DMS53 treated with DMSO at 0.1 percent for 48 hours (cell line): Measurements from ENCODE around the gene EPHB6.

Experiments used
- DNase-seq: peaks from one replicate; lab custom pipeline; 2025; ENCODE audit not compliant: unreplicated experiment; lab: John Stamatoyannopoulos, UW

The EPHB6 gene

DNA sequence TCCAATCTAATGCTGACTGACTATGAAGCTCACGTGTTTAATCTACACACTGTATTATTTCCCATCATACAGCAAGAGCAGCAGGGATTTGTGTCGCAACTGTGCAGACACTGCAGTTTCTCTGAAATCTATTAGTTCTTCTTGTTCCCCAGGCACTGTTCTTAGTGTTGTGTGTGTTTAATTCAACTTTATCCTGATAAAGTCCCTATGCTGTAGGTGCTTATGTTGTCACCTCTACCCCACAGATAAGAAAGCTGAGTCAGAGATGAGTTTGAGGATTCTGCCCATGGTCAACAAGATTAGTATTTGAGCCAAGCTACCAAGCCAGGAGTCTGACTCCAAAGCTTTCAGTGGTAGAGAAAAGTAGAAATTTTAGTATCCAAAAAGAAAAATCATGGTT is 22.5 kb upstream of the EPHB6 start:
- DNase-seq: no peak

DNA sequence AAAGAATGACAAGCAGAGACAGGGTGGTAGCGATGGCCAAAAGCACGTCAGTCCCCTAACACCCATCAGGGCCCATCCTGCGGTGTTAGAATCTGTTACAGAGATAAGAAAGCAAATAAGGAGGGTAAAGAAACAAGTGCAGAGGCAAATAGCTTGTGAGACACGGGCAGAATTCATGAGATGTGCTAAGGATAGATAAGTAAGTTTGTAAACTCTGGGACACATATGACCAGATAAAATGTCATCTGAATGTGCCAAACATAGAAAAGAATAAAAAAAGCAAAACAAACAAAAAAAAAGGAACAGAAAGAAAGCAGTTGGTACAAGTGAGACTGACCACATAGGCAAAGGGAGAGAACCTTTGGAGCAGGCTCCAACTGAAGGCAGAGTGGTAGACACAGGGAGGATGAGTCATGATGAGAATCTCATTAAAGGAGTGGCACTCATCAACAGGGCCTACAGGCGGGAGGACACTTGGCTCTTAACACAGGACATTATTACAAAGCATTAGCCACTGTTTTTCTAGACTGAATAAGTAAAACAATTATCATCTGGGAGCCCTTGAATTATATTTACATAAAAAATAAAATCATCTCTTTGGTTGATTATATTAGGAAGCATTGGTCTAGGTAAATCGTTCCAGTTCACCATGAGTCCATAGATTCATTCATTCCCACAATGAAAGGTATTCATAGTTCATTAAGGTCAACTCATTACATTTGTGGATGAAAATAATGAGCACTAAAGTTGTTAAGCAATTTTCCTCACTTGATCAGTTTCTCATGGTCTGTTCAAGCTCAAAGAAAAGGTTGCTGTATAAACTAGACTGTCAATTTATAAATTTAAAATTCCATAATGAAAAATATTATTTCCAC is 21.5 kb upstream of the EPHB6 start:
- no peak for DNase-seq

DNA sequence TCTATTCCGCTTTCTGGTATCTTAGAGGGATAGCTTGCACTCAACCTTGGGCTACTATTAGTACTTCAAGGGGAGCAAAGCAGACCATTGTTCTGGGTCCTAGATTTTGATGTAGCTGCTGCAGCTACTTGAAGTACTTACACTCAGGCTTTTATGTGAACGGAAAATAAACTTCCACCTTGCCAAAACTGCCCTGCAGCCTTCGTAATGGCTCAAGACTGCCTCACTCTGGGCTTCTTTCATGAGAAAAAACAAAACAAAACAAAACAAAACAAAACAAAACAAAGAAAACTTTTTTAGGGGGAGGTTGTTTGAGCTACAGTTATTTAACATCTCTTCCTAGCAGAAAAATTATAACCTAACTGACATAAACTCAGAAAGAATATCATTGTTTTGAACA is 19.4 kb upstream of the EPHB6 start:
- DNase-seq: no peak

DNA sequence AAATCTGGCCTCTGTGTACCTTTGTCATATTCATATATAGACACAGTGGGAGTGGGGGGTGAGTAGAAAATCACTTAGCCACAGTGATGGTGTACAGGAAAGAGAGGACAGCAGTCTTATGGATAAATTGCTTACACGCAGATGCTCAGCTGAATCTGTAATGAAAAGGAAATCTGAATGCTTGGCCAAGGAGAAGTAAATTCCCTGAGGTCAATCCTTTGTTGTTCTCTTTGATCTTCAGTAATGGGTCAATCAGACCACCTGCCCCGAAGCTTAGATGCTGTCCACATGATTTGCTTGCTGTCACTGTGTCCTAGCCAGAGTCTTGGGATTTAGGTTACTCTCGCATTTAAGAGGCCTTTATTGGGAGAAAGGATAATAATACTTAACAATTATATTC is 18.4 kb upstream of the EPHB6 start:
- no peak for DNase-seq

DNA sequence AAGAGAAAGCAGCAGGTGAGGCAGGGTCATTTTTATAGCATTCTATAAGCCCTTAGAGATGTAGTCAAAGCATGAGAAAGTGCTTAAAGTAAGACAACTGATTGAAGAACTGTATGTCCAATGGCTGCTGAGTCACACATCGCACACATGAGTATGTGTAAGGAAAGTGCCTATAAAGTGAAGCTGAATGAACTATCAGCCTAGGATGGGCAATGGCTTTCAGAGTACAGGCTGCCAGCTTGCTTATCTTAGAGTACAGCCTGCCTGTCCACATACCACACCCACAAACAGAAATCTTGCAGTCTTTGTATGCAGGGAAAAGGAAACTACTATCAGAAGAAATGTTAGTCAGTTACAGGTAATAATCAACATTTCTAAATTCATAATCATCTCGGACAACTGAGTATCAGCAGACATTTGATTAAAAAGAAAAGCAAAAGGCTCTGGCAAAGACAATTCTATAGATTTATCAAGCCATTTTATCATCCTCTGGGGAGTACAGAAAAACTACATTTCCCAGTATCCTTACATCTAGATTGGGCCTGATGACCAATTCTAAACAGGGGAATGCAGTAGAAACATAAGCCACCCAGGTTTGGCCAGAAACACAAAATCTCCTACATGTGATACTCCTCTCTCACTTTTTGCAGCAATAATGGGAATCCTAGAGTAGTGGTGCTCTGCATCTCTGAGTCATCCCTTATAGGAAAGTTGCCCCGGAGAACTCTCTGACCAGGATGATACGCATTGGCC is 16.2 kb upstream of the EPHB6 start:
- DNase-seq: no peak

DNA sequence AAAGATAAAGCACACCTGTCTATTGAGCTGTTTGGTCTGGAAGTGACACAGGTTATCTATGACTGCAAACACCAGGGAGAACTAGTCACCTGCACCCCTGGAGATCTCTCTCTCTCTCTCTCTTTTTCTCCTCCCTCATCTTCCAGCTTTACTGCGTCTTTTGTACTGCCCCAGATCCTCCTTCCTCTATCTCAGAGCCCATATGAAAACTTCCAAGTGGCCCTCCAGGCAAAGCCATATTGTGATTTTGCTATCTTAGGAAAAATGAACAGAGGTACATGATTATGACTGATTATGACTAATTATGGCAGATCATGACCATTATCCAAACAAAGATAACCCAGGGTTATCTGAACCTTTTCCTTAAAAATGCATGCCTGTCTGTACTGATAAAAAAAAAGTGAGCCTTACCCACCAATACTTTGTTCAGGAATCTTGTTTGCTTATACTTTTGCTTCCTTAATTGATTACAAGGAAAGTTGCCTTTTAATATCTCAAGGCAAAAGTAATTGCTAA is 12.6 kb upstream of the EPHB6 start:
- no peak for DNase-seq

DNA sequence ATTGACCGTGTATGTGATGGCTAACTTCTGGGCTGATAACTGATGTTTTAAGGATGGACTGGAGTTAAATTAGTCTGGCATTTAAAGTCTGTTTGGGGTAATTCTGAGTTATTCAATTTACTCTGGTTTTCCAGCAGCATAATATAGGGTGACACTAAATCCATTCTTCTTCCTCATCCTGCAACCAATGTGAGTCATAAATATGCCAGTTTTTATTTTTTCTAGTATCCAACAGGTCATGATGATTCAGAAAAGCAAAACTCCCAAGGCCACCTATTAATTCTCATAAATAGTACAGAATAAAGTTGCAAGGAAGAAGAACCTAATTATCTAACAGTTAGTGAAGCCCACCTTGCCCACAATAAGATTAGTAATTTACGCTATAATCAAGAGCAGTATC is 7.5 kb upstream of the EPHB6 start:
- no peak for DNase-seq

DNA sequence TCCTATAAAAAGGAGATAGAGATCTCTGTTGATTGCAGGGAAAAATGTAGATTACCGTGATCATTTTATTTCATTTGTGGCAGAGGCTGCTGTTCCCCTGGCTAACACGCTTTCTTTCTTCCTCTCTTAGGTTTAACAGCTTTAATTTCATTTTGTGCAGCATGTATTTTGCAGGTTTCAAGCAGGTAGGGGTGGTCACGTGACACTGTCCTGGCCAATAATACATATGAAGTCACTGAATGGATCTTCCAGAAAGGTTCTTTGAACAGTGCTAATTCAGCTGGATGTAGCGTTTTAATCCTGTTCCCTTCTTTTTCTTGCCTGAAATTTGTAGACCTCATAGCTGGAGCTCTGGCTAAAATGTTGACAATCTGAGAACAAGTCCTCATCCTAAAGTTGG is 3.6 kb upstream of the EPHB6 start:
- DNase-seq: no peak

DNA sequence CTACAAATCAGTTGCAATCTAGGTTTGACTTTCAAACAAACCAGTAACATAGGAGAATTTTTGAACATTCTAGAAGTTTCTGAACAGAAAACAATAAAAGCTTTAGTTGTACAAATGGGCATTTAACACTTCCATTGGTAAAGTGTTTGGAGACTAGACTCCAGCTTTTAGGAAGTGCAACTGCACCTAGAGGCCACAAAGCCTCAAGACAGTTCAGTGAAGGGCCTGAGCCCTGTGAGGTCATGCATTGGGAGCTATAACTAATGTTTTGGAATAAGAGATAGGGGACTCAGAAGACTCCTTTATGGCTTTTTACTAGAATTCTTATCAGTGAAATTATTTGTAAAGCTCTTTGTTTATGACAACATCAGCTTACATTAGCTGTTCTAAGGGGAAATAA is 3.0 kb upstream of the EPHB6 start:
- no peak for DNase-seq

DNA sequence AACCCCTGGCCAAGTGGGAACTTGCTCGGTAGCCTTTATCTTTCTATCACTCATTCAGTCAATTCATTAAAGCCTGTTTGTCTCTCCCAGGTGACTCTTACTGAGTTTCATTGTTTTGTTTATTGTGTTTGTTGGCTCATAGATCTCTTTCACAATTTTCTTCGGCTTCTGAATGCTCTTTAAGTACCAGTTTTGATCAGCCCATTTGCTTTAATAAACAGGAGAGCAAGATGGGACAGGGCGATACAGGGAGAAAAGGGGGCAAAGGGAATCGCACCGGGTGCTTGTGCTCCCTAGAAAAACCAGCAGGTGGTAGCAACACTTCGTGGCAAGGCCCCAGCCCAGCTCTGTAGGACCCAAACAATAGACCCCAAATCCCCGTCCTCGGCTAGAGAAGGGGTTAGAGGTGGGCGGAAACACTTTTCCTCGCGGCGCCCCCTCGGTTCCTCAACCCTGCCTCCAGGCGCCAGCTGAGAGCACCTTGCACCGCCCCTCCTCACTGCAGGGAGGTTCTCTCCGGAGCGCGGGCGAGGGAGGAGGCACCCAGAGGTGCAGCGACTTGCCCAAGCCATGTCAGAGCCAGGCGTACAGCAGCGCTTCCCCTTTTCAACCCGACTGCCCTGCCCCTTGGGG is 1.0 kb upstream of the EPHB6 start:
- no peak for DNase-seq

DNA sequence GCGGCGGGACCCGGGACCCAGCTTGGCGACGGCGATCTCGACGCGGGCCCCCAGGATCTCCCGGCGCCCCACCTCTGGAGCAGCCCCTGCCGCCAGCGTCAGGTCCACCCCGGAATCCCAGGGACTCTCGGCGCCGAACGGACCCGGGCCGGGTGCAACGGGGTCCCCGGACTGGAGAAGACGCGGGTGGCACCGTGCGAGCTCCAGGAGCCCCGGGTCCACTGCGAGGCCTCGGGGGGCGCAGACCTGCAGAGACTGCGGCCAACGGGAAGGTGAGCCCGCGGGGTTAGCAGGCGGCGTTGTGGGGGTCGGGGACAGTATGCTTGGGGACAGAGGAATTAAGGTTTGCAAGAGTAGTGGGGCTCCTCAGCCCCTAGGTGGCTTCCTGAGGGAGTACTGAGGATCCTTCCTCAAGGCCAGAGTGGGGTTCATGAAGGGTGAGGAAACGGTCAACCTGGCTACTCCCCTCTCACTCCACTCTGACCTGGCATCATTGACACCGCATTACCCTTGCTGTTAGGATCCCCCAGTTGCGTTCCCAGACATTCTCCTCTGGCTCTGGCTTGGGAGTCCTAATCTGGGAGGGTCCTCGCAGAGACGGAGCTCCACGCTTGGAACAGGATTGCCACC is 353 bp downstream of the EPHB6 start:
- DNase-seq: no peak

DNA sequence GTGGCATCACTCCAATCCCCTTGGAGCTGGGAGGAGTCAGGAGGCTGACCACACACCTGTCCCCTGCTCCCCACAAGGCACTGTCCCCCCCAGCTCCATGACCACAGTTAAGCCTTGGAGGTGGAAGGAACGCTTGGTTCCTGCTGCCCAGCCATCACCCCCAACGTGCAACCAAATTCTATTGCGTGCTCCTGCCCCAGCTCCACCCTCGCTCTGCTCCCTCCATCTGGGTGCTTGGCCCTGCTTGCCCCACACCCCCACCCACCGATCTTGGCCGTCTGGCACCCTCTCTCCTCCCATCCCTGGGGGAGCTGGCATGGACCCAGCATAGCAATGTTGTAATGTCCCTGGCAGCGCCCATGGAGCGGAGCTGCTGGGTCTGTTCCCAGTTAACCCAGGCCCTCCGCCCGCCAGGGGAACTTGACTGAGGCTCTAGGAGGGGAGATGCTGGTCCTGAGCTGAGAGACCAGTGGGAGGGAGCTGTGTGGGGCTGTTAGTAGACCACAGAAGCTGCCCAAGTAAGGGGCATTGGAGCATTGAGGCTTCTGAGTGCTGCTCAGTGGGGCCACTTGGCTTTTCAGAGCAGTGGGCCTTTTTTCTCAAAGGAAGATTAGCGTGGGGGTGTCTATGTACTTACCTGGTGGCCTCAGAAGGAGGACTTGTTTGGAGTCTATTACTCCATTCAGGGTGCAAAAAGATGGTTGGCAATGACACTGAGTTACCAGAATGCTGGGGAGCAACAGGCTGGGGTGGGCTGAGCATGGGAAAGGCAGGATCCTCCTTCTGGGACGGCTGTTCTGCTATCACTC is 1.1 kb downstream of the EPHB6 start:
- no peak for DNase-seq

DNA sequence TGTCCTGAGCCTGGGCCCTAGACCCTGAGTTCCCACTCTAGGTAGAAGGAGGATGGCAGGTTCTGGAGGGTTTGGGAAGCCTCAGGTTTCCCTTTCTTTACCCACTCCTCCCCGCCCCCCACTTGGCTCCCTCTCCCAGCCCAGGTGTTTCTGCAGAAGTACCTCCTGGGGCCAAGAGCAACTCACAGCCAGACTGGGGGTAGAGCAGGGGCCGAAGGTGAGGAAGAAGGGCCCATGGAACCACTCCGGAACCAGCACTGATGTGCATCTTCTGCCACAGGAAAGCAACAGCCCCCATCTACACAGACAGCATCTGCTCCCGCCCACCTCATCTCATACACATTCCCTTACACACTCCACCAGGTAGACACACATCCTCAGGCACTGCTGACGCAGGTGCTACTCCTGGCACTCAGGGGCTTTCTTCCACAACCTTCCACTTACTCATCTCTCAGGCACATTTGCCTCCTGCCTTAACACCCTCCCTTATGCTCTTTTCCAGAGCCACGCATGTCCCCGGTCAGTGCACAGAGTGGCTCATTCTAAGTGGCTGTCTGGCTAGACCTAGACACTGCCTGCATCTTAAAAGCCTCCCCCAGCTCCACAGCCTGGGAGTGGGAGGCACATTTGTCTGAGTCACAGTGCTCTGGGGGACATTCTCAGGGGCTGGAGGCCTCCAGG is 1.8 kb downstream of the EPHB6 start:
- no peak for DNase-seq

DNA sequence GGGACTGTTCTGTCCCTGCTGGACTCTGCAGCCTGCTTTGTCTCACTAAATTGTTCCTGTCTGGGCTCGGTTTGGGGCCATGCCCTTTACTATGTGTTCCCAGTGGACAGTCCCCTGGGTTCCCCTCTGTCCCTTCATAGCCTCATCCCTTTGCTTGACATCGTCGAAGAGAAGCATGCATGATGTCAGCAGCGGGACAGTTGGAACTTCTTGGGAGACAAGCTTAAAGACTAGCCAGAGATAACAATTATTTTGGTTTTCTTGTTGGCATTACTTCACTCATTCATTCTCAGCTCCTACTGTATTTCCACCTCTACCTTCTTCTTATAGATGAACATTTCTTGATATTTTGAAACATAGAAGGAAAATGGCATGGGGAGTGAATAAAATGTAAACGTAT is 2.7 kb downstream of the EPHB6 start:
- DNase-seq: no peak

DNA sequence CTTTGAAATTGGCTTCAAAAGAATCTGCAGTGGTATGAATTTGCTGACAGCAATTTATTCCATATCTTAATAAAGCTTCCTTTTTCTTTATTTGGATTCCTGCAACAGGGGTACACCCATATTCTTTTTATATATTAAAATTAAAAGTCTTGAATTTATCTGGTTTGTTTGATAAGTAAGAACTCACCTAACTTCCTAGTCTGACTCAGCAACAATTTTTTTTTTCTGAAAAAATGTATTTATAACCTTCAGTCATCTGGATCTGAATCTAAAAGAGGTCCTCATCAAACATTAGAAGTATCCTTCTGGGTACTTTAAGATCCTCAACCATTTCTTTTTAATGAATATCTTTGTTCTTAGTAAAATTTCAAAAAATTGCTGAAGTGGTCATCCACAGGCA is 4.5 kb downstream of the EPHB6 start:
- DNase-seq: no peak

DNA sequence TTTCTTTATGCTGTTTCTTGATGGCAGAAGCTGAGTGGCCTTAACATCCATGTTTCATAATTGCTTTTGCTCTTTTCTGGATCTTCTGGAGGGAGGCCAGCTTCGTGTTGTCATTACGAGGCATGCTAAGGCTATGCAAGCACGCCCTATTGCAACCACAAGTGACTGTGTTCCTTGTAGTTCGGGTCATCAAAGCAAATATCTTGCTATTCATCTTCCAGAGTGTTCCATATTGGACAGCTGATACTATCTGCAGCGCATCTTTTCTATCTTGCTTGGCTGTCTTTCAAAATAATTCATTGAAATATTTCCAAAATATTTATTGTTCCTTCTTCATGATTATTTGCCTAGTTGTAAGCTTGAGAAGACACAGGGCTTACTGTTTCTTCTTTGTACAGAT is 5.0 kb downstream of the EPHB6 start:
- no peak for DNase-seq

DNA sequence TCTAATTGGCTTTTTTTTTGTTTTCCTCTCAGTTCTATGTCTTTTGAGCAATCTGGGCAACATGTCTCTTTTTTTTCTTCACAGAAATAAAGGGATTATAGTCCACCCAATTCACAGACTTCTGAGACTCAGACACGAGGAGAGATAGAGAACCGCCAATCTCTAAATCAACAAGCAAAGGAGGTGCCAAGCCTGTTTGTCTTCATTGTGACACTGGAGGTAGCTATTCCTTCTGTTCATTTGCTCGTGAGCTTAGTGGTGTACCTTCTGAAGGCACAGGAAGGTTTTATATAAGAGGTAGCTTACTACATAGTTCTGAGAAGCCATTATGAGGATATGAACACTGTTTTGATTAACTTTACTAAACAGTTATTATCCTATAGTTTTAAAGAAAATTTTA is 6.1 kb downstream of the EPHB6 start:
- DNase-seq: no peak

DNA sequence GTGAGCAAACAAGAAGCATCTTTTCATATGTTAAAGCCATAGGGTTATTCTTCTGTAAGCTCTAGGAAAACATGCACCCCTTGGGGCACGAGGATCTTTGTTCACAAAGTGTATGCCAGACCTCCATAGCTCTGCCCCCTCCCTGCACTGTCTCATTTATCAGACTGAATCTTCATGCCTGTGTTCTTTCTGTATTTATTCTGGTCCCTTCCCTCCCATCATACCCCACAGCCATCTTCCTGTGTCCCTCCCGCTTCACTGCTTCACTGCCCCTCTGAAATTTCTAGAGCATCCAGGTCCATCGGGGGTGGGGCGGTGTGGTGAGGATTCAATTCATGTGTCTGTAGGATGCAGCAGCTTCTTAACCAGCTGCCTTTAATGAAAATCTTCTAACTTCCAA is 7.5 kb downstream of the EPHB6 start:
- DNase-seq: no peak

DNA sequence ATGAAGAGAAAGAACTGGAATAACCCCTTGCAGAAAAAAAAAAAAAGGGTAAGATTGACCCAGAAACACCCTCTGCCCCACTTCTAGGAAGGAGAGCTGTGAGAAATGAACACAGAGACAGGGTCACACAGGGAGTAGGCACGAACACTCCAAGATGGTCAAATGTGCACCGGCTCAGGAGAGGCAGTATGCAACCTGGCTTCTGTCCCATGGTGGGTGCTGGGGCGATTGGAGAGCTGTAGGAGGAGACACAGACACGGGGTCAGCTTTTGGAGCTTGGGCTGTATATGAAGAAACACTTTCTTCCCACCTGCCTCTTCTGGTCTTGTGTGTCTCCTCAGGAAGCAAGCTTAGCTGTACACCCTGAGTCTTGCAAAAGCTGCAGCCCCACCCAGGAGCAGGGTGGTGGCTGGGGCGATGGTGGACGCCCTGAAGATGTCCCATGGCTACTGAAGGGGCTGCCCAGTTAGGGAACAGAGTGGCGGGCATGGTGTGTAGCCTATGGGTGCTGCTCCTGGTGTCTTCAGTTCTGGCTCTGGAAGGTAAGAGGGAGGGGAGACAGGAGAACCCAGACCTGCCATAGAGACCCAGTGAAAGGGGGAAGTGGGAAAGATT is 8.0 kb downstream of the EPHB6 start:
- DNase-seq: no peak
